GM21360 (cell line): Measurements from ENCODE around the gene PVR.
"Not testable (repeated sequence)": the region's sequence is repeated elsewhere in the genome, so short reads cannot be mapped to it uniquely, and the experiment has no call there.

Experiments
- ATAC-seq: cut with Tn5 transposase; IDR thresholded peaks from one replicate; pipeline ENCODE4 v1.9.1; 2021; ENCODE audit warnings: mild to moderate bottlenecking, moderate library complexity; ENCODE audit not compliant: unreplicated experiment

The PVR gene, protein sequence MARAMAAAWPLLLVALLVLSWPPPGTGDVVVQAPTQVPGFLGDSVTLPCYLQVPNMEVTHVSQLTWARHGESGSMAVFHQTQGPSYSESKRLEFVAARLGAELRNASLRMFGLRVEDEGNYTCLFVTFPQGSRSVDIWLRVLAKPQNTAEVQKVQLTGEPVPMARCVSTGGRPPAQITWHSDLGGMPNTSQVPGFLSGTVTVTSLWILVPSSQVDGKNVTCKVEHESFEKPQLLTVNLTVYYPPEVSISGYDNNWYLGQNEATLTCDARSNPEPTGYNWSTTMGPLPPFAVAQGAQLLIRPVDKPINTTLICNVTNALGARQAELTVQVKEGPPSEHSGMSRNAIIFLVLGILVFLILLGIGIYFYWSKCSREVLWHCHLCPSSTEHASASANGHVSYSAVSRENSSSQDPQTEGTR

DNA sequence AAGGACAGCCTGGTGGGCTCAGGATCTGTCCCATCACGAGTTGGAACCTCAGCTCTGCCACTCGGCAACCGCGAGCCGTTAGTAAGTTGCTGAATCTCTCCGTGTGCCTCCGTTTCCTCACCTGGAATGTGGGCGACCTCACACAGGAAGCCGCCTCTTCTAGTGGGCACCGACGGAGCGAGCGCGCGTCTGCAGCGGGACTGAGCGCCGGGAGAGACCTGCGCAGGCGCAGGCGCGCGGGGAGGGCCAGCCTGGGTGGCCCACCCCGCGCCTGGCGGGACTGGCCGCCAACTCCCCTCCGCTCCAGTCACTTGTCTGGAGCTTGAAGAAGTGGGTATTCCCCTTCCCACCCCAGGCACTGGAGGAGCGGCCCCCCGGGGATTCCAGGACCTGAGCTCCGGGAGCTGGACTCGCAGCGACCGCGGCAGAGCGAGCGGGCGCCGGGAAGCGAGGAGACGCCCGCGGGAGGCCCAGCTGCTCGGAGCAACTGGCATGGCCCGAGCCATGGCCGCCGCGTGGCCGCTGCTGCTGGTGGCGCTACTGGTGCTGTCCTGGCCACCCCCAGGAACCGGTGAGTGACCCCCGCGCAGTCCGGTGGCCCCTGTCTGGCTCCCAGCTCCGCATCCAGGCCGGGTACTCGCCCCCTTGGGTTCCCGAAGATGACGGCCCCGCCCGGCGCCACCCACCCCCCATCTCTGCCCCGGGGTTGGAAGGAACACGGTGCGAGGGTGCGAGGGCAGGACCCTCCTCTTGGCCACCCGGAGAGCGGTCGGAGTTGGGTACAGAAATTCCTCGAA lies at the start of gene PVR:
PVR (plus strand) TSS at position 306 of the 797 bp plus-strand sequence; CDS start at position 493, 187 bp downstream.
- no peak for ATAC-seq

DNA sequence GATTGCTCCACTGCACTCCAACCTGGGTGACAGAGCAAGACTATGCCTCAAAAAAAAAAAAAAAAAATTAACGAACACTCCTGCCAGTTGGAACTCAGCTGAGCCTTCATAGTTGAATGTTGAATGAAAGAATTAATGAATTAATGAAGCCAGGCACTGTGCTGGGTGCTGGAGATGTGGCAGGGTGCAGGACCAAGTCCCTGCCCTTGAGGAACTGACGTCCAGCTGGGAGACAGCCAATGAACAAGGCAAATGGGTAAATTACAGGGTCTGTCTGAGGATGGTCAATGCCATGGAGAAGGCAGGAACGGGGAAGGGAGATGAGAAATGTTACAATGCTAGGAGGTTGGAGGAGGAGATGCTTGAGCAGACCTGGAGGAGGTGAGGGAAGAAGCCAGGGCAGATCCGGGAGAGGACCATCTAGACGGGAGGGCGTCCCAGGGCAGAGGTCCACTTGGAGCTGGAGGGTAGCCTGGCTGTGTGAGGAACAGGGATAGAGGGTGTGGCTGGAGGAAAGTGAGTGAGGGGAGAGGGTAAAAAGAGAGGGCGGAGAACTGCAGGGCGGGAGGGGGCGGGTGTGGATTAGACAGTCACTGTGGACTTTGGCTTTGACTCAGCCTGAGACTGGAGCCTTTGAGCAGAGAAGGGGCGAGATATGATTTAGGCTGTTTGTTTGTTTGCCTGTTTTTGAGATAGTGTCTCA lies 47.1 kb upstream of the PVR start:
- no peak for ATAC-seq

DNA sequence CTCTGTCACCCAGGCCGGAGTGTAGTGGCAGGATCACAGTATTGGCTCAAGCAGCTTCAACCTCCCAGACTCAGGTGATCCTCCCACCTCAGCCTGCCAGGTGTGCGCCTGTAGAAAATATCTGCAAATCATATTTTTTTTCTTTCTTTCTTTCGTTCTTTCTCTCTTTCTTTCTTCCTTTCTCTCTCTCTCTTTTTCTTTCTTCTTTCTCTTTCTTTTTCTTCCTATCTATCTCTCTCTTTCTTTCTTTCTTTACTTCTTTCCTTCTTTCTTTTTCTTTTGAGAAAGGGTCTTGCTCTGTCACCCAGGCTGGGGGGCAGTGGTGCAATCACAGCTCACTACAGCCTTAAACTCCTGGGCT lies 46.6 kb upstream of the PVR start:
- ATAC-seq, result no peak

DNA sequence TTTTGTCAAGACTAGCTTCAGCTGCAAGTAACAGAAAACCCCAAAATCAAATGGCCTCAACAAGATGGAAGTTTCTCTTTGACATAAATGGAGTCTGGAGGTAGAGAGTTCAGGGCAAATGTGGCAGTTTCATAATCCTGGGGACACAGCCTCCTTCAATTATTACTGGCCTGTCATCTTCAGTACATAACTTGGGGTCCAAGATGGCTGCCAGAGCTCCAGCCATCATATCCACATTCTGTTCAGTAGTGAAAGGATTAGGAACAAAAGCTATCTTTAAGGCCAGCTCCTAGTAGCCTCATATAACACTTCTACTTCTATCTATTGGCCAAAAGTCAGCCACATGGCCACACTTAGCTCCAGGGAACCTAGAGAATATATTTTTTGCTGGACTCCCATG lies 45.4 kb upstream of the PVR start:
- ATAC-seq, result no peak

DNA sequence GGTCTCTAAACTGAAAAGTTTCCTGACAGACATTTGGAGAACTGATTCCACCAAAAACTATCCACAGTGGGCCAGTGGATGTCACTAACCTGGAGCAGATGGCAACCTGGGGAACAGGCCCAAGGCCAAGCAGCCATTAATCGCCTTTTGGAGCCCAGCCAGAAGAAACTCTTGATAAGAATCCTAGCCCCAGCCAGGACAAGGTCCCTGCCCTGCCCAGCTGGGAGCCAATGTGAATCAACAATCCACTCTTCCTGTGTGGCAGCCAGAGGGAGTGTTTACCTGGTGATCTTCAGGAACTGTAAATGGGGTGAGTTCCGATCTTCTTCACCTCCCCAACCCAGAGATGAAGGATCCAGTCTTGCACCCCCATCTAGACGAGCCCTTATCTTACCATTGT lies 44.8 kb upstream of the PVR start:
- ATAC-seq, result no peak

DNA sequence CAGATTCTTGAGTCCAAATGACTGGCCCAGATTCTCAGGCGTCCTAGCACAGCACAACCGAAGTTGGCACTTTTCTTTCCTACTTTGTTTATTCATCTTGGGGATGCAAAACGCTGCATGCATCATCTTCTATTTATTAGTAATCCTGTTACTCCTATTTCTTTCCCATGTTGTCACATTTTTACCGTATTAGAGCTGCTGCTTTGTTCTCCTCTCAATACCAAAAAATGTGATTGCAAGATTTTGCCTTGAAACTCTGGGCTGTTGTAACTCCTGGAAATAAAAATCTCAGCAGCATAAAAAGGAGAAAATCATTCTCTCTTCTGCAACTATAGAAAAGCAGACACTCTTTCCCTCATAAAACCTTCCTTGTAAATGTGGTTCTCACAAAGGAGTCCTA lies 43.2 kb upstream of the PVR start:
- no peak for ATAC-seq

DNA sequence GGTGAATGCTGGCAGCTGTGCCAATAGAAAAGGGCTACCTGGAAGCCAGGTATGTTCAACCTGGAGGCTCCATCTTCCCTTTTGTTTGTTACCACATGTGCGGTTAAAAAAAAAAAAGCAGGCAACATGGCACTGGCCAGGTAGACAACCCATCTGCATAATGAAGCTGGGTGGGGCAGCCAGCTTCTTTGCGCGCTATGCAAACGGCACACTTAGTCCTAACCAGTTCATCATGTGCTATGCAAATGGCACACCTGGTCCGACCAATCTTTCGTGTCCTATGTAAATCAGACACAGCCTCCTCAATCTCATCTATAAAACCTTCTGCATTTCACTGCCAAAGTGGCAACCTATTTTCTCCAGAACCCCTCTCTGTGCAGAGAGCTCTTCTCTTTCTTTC lies 41.6 kb upstream of the PVR start:
- no peak for ATAC-seq

DNA sequence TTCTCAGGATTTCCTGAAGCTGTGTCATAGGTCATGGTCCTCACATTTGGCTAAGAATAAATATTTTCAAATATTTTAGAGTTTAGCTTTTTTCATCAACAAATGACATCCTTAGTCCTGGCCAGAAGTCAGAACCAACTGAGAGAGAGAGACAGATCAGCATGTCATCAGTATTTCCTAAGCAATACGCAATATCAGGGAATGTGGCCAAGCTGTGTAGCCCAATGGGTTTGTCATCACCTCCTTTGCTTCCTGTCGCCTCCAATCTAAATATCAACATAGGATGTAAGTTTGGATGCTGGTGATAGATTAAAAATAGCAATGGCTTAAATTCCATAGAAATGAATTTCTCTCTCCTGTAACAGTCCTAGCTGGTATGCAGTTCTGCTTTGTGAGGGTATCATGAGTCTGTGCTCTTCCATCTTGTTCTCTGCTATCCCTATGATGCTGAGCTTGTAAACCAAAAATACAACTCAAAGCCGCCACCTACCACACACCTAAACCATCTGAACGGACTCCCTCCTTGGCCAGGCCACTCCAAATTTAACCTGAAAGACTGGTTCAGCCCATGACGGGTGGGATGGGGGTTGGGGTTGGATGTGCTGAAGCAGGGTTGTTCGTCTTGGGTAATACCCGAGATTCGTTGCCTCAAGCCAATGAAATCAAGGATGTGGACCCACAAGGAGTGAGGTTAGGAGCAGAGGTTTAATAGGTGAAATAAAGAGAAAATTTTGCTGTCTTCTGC lies 40.3 kb upstream of the PVR start:
- ATAC-seq, result no peak

DNA sequence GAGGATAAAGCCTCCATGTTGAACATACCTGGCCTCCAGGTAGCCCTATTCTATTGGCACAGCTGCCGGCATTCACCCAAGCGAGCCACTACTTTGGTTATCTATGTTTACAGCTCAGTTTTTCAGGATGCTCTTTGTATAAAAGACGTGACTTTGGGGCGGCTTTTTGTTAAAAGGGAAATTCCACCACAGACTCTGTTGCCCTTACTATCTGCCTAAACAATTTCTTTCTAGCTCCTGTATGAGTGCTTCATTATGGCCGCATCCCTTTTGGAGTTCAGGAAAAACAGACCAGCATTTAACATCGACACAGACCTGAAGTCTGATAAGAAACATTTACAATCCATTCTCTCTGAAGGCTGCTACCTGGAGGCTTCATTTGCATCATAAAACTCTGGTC lies 39.5 kb upstream of the PVR start:
- no peak for ATAC-seq

DNA sequence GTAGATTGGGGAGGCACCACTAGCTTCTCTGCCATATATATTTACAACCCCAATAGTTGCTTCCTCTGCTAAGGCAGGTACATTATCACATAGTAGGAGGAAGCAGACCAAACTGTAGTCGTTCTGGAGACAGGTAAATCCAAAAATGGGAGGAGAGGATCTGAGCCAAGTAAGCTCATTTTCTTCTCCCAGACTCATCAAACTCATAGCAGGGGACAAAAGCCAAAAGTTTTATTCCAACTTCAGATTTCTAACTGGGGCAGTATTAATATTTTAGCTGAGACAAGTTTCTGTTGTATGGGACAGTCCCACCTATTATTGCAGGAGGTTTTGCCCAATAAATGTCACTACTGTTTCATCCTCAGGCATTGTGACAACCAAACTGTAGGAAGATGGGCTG lies 38.2 kb upstream of the PVR start:
- no peak for ATAC-seq

DNA sequence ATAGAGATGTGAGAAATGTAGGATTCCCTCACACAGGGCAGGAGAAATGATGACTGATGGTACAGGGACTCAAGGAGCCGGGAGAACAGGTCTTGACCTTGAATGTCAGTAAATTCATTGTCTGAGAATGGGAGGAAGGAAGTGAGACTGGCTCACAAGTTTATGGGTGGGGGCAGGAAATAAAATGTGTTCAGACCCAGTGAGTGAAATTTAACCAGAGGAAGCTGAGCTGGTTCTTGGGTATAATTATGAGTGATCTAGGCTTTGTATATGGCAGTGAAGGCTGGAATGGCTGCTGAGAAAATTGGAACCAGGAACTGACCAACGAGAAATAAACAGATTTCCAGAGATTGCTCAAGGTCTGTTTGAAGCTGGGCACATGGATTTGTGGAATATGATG lies 36.7 kb upstream of the PVR start:
- ATAC-seq, result no peak

DNA sequence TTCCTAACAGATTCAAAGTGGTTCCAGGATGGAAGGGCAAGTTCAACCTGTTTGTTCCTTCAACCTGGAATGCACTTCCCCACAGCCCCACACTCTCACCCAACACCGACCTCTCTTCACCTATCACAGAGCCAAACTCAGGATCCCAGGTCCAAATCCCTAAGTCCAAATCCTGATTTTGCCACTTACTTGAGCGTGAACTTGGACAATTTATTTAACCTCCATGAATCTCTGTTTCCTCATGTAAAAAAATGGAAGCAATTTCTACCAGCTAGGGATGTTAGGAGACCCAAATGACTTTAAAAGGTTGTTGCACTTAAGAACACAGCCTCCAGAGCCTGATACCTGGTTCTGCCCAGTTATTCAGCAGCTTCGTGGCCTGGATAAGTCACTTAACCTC lies 35.8 kb upstream of the PVR start:
- no peak for ATAC-seq

DNA sequence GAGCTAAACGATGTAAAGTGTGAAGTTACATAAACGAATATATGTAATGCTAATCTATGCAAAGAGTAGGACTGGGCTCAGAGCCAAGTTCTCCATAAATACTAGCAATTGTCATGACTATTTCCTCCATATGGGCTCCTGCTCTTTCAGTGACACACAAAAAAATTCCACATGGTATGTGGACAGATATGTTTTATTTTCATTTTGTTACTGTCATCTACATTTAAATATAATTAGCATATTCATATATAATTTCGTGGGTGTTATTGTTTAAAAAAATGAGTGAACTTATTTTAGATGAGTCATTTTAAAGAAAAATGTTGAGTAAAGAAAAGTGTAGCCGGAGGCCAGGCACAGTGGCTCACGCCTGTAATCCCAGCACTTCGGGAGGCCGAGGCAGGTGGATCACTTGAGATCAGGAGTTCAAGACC lies 35.3 kb upstream of the PVR start:
- no peak for ATAC-seq

DNA sequence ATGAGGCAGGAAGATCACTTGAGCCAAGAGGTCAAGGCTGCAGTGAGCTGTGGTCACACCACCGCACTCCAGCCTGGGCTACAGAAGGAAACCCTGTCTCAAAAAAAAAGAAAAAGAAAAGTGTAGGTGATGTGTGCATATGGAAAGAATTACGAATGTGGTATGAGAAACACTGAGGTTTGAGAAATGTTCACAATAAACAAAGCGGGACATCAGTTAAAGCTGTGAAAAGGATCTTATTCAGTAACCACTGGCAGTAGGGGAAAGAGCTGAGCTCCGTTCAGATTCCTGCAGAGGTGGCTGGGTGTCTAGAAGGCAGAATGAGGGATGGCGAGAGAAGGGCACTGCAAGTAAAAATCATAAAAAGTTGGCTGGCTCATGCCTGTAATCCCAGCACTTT lies 34.5 kb upstream of the PVR start:
- no peak for ATAC-seq

DNA sequence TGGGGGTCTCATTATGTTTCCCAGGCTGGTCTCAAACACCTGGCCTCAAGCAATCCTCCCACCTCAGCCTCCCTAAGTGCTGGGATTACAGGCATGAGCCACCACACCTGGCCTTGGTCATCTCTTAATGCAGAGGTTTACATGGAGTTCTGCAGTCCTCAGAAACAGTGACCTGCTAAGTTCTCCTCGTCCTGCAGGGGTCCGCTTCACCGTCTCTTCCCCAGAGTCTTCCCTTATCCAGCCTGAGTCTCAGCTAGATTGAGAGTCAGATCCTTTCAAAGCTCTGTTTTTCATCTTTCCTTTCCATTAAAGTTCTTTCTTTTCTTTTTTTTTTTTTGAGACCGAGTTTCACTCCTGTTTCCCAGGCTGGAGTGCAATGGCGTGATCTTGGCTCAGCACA lies 33.2 kb upstream of the PVR start:
- ATAC-seq, result not testable (repeated sequence)

DNA sequence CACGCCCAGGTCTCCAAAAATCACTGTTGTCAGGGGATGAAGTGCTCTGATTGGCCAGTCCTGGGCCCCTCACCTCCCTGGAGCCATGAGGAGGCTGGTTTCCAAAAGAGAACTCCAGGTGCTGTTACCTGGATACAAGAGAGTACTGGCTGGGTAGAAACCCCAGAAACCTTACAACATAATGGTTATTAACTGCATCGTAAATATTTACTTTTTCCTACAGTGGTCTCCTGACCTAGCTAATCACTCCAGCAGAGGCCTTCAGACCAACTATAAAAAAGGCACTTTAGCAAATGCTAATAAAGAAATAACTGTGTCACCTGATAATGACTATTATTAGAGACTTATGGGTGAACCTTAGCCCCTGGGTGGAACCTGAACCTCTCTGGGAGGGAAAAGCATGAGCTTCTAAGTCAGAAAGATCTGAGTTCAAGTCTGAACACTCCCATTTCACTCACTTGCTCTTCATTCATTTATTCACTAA lies 31.9 kb upstream of the PVR start:
- no peak for ATAC-seq

DNA sequence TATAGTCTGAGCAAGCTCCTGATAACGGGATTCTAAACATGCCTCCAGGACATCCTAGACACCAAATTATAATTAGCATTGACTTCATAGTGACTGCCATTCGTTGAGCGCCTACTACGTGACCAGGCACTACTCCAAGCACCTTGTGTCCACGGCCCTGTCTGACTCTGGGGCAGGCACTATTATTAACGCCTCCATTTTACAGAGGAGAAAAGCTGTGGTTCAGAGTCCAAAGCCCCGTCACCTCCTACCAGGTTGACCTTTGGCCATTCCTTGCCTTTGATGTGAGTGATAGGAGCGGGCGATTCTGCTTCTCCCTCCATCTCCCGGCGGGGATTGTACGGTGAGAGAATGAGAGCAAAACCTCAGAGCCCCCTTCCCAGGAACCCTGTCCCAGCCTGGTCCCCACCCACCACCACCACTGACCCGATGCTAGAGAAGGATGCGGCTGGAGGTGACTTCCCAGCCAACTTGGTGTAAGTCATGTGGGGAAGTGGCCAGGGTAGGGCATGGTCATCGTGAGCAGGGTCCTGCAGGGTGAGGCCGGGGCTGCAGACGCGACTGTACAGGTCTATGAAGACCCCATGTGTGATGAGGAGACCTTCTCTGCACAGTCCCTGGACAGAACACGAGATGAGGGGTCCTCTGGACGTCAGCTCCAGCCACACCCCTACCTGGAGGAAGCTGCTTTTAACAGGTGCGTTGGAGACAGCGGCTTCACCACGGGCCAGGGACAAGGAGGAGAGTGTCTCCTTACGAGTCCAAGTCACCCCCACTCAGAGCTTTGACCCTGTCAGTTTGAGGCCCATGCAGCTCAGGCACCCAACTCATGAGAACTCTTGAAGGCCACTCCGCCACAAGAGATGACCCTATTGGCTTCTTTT lies 30.2 kb upstream of the PVR start, which contains the start of gene IGSF23:
IGSF23 (plus strand) TSS at position 269 of the 884 bp plus-strand sequence; CDS start at position 352, 83 bp downstream.
- no peak for ATAC-seq

DNA sequence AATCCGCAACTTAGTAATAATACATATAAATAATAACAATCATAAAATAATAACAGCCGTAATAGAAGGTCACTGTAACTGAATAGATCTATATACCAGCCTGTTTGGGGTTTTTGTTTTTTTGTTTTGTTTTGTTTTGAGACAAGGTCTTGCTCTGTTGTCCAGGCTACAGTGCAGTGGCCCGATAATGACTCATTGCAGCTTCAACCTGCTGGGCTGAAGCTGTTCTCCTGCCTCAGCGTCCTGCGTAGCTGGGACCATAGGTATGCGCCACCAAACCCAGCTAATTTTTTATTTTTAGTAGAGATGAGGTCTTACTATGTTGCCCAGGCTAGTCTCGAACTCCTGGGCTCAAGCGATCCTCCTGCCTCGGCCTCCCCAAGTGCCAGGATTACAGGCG lies 29.4 kb upstream of the PVR start:
- ATAC-seq, result no peak

DNA sequence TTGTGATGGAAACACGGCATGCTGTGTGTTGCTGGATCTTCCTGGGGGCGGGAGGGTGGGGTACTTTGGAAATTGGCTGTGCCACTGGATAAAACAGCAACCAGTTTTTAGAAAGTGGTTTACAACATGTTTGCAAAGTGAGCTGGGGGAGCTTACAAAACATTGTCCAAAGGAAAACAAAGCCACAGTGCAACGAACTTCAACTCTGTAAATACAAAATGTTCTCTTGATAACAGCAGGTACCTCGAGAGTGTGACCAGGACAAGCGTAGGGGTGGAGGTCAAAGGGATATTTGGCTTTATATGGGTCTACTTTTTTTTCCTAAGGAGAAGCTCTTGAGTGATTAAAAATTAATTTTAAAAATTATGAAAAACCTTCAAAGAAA lies 27.9 kb upstream of the PVR start:
- no peak for ATAC-seq
